H1 (cell line): Measurements from ENCODE around the gene USE1. TPM values are rescaled to one million over a fixed set of nuclear protein-coding genes. Genes with fewer than 3 reads are reported as not detected.

Source experiments
- CTCF ChIA-PET: fragments of 300-600 bp; sonication (Branson Sonifier 250); formaldehyde crosslinking; loops from one replicate; lab custom pipeline; 2021; ENCODE audit not compliant: partially characterized antibody; lab: Charles Lee
- POLR2A ChIA-PET: fragments of 300-600 bp; sonication (Branson Sonifier 250); formaldehyde crosslinking; loops from one replicate; lab custom pipeline; 2021; ENCODE audit warnings: inconsistent platforms; ENCODE audit not compliant: partially characterized antibody; lab: Charles Lee
- DNase-seq, 2 experiments: peaks; one replicate each; pipeline versions ENCODE4 v3.0.0 to v3.0.0-alpha.2; 2010 to 2022; ENCODE audit warnings: low spot score in 2 of 2, low read depth in 1 of 2, mixed read lengths in 1 of 2
- FAIRE-seq: peaks from 2 replicates; lab custom pipeline; 2011; peaks lifted over from hg19 to GRCh38; lab: Jason Lieb, UNC
- H2AFZ ChIP-seq: 2 replicates; pipeline ENCODE4 v1.8.1; 2012; ENCODE audit warnings: low read length, inconsistent platforms
- H2AK5ac ChIP-seq: 2 replicates; pipeline ENCODE4 v1.6.1; 2013; ENCODE audit warnings: low read depth, low read length
- H2BK120ac ChIP-seq: replicated peaks from 2 replicates; pipeline ENCODE3; 2013; ENCODE audit warnings: low read depth, low read length, inconsistent platforms
- H2BK12ac ChIP-seq: 2 replicates; pipeline ENCODE4 v1.6.1; 2013; ENCODE audit warnings: low read depth, low read length
- H2BK15ac ChIP-seq: 2 replicates; pipeline ENCODE4 v1.6.1; 2013; ENCODE audit warnings: low read length
- H2BK20ac ChIP-seq: 2 replicates; pipeline ENCODE4 v1.6.1; 2013; ENCODE audit warnings: low read length
- H2BK5ac ChIP-seq: 2 replicates; pipeline ENCODE4 v1.6.1; 2013; ENCODE audit warnings: low read depth, low read length
- H3K14ac ChIP-seq: 2 replicates; pipeline ENCODE4 v1.6.1; 2013; ENCODE audit warnings: inconsistent platforms; ENCODE audit not compliant: insufficient read length
- H3K18ac ChIP-seq: 2 replicates; pipeline ENCODE4 v1.6.1; 2013; ENCODE audit warnings: low read length; ENCODE audit errors: extremely low read depth
- H3K23ac ChIP-seq: 2 replicates; pipeline ENCODE4 v1.6.1; 2013; ENCODE audit warnings: inconsistent platforms; ENCODE audit not compliant: insufficient read length
- H3K23me2 ChIP-seq: 2 replicates; pipeline ENCODE4 v1.6.1; 2013; ENCODE audit warnings: low read depth, low read length
- H3K27ac ChIP-seq: 2 replicates; pipeline ENCODE4 v1.6.1; 2011; ENCODE audit warnings: low read depth, low read length, inconsistent platforms
- H3K27me3 ChIP-seq, 4 experiments: replicated peaks in 1 of 4; 1 replicate in 1 of 4; 2 replicates in 3 of 4; pipeline versions ENCODE4 v1.6.1 to v1.8.1; 2011 to 2013; ENCODE audit warnings: low read length in 3 of 4, mild to moderate bottlenecking in 3 of 4, inconsistent platforms in 2 of 4, mixed read lengths in 2 of 4, moderate library complexity in 1 of 4; ENCODE audit not compliant: control insufficient read depth in 3 of 4, insufficient read depth in 3 of 4; ENCODE audit errors: extremely low read depth in 1 of 4
- H3K36me3 ChIP-seq, 4 experiments: 2 replicates each; pipeline versions ENCODE4 v1.6.1 to v1.8.1; 2011 to 2013; ENCODE audit warnings: mild to moderate bottlenecking in 4 of 4, low read length in 3 of 4, moderate library complexity in 2 of 4, control low read depth in 1 of 4, inconsistent platforms in 1 of 4; ENCODE audit not compliant: insufficient read depth in 4 of 4, control insufficient read depth in 2 of 4
- H3K4ac ChIP-seq: replicated peaks from 2 replicates; pipeline ENCODE3; 2013; ENCODE audit warnings: low read length, low read depth, mixed read lengths, inconsistent platforms; ENCODE audit not compliant: insufficient read length
- H3K4me1 ChIP-seq, 4 experiments: replicated peaks in 1 of 4; 1 replicate in 1 of 4; 2 replicates in 3 of 4; pipeline versions ENCODE4 v1.6.1 to v1.8.1; 2011 to 2013; ENCODE audit warnings: low read length in 3 of 4, inconsistent platforms in 2 of 4, mixed read lengths in 1 of 4; ENCODE audit not compliant: insufficient read depth in 4 of 4, control insufficient read depth in 3 of 4
- H3K4me2 ChIP-seq, 2 experiments: 2 replicates each; pipeline versions ENCODE4 v1.6.1 to v1.8.1; 2011 to 2013; ENCODE audit warnings: low read depth in 2 of 2, low read length in 2 of 2, control low read depth in 1 of 2, inconsistent platforms in 1 of 2, mild to moderate bottlenecking in 1 of 2; ENCODE audit not compliant: insufficient read depth in 1 of 2
- H3K4me3 ChIP-seq, 4 experiments: fragments of 200-600, 300-600 bp in 1 of 4; sonication (generic), shearing (Covaris generic), sonication (Bioruptor Twin) in 1 of 4; 2 replicates each; pipeline versions ENCODE4 v1.5.1 to v1.8.1; 2011 to 2016; ENCODE audit warnings: low read length in 4 of 4, low read depth in 3 of 4, control low read depth in 2 of 4, inconsistent platforms in 2 of 4, mild to moderate bottlenecking in 2 of 4, mixed read lengths in 1 of 4, moderate library complexity in 1 of 4; ENCODE audit not compliant: insufficient read depth in 2 of 4; ENCODE audit errors: extremely low read depth in 1 of 4
- H3K56ac ChIP-seq: replicated peaks from 2 replicates; pipeline ENCODE3; 2013; ENCODE audit warnings: low read depth, mild to moderate bottlenecking, mixed read lengths, low read length, inconsistent platforms; ENCODE audit not compliant: insufficient read length
- H3K79me1 ChIP-seq: 2 replicates; pipeline ENCODE4 v1.6.1; 2013; ENCODE audit warnings: low read depth, low read length, control low read depth
- H3K79me2 ChIP-seq, 2 experiments: 2 replicates each; pipeline versions ENCODE4 v1.6.1 to v1.8.1; 2012 to 2013; ENCODE audit warnings: low read length in 2 of 2, mild to moderate bottlenecking in 2 of 2, inconsistent platforms in 1 of 2; ENCODE audit not compliant: insufficient read depth in 2 of 2, control insufficient read depth in 1 of 2
- H3K9ac ChIP-seq, 4 experiments: replicated peaks in 1 of 4; 1 replicate in 1 of 4; 2 replicates in 3 of 4; pipeline versions ENCODE4 v1.6.1 to v1.8.1; 2011 to 2013; ENCODE audit warnings: low read depth in 3 of 4, low read length in 3 of 4, control low read depth in 2 of 4, mild to moderate bottlenecking in 2 of 4, moderate library complexity in 2 of 4, inconsistent platforms in 1 of 4; ENCODE audit errors: extremely low read depth in 1 of 4
- H3K9me3 ChIP-seq, 2 experiments: 2 replicates each; pipeline versions ENCODE4 v1.6.1 to v1.8.1; 2012 to 2013; ENCODE audit warnings: mild to moderate bottlenecking in 2 of 2, moderate library complexity in 2 of 2, control low read depth in 1 of 2, inconsistent platforms in 1 of 2, low read depth in 1 of 2, low read length in 1 of 2, mixed read lengths in 1 of 2; ENCODE audit not compliant: insufficient read depth in 2 of 2
- H4K20me1 ChIP-seq, 2 experiments: replicated peaks in 1 of 2; 2 replicates each; pipeline versions ENCODE3 to v1.8.1; 2011 to 2013; ENCODE audit warnings: inconsistent platforms in 2 of 2, low read length in 2 of 2, mild to moderate bottlenecking in 1 of 2; ENCODE audit not compliant: insufficient read depth in 2 of 2, control insufficient read depth in 1 of 2
- H4K5ac ChIP-seq: 2 replicates; pipeline ENCODE4 v1.6.1; 2013; ENCODE audit warnings: low read length, low read depth, mixed read lengths, inconsistent platforms; ENCODE audit not compliant: insufficient read length
- H4K8ac ChIP-seq: 2 replicates; pipeline ENCODE4 v1.8.0; 2013; ENCODE audit warnings: mild to moderate bottlenecking, moderate library complexity, low read length, inconsistent platforms; ENCODE audit not compliant: insufficient read depth; ENCODE audit errors: extremely low read depth
- H4K91ac ChIP-seq: replicated peaks from 2 replicates; pipeline ENCODE3; 2013; ENCODE audit warnings: low read length, mixed read lengths, inconsistent platforms; ENCODE audit not compliant: insufficient read length
- ASH2L ChIP-seq: fragments of 200-600, 300-600 bp; sonication (generic); IDR thresholded peaks from one replicate; pipeline ENCODE4 v1.7.1; 2017; ENCODE audit warnings: low read length
- CREB1 ChIP-seq: IDR thresholded peaks from 2 replicates; pipeline ENCODE4 v1.6.1; 2012; ENCODE audit warnings: inconsistent platforms
- GTF2F1 ChIP-seq: IDR thresholded peaks from 2 replicates; pipeline ENCODE4 v1.6.1; 2012; ENCODE audit warnings: low read depth, low read length, improper control_type of control experiment, borderline replicate concordance
- HDAC6 ChIP-seq: IDR thresholded peaks from one replicate; pipeline ENCODE4 v1.7.1; 2012; ENCODE audit warnings: low read depth, mild to moderate bottlenecking, inconsistent platforms, low read length, moderate library complexity
- POLR2A ChIP-seq, 2 experiments: IDR thresholded peaks; 1 replicate in 1 of 2; 2 replicates in 1 of 2; pipeline ENCODE4 v1.6.1; 2011; ENCODE audit warnings: low read depth in 2 of 2, low read length in 2 of 2, mild to moderate bottlenecking in 2 of 2; ENCODE audit errors: control extremely low read depth in 1 of 2
- POLR2AphosphoS5 ChIP-seq: IDR thresholded peaks from 2 replicates; pipeline ENCODE4 v1.6.1; 2011; ENCODE audit warnings: low read depth, low read length
- WGBS, 2 experiments: shearing (Covaris generic) in 1 of 2; methylation state at CpG; one replicate each; pipeline versions ENCODE4 v1.1.6 to v1.1.7; 2013 to 2015; ENCODE audit warnings: low lambda C conversion rate in 2 of 2, mixed read lengths in 2 of 2, inconsistent platforms in 1 of 2, low coverage in 1 of 2, missing lambda C conversion rate in 1 of 2; ENCODE audit not compliant: insufficient replicate concordance in 2 of 2, insufficient coverage in 1 of 2, insufficient read length in 1 of 2; ENCODE audit errors: extremely low coverage in 1 of 2, missing lambda C conversion rate in 1 of 2; 5-methylcytosine and 5-hydroxymethylcytosine counted together
- polyA plus RNA-seq, 7 experiments: library from polyadenylated mRNA; depleted of rRNA in 3 of 7; stranded (reverse) in 5 of 7; unstranded in 2 of 7; fragments of >200 nt in 5 of 7; fragments of 200-250 nt in 2 of 7; gene quantifications; 1 replicate in 5 of 7; 2 replicates in 1 of 7; 4 replicates in 1 of 7; pipeline versions ENCODE4 v1.2.1 to v1.2.3, GENCODE V29; 2011 to 2013; ENCODE audit warnings: missing spikeins in 2 of 7, mixed read lengths in 2 of 7
- total RNA-seq: library from RNA; stranded (reverse); fragmentation: NEBNext Ultra II Directional; extraction: Animal tissue kit (Norgen Biotek cat#: 25700); gene quantifications from 2 replicates; pipeline ENCODE4 v1.2.1, GENCODE V29; 2021
- TF ChIP-seq, protein P1 (sequence below): IDR thresholded peaks from 2 replicates; pipeline ENCODE4 v1.6.1; 2011; ENCODE audit warnings: low read depth, mild to moderate bottlenecking, low read length; ENCODE audit not compliant: insufficient read depth
- TF ChIP-seq, protein P2 (sequence below): IDR thresholded peaks from 2 replicates; pipeline ENCODE4 v1.6.1; 2011; ENCODE audit warnings: low read length, improper control_type of control experiment

The USE1 gene
- total and polyA plus RNA-seq, 2 of the 8 experiments (the other 6 are each of a cell fraction or from before 2014, with no cell fraction given) = 8.7 to 13.9 TPM

DNA sequence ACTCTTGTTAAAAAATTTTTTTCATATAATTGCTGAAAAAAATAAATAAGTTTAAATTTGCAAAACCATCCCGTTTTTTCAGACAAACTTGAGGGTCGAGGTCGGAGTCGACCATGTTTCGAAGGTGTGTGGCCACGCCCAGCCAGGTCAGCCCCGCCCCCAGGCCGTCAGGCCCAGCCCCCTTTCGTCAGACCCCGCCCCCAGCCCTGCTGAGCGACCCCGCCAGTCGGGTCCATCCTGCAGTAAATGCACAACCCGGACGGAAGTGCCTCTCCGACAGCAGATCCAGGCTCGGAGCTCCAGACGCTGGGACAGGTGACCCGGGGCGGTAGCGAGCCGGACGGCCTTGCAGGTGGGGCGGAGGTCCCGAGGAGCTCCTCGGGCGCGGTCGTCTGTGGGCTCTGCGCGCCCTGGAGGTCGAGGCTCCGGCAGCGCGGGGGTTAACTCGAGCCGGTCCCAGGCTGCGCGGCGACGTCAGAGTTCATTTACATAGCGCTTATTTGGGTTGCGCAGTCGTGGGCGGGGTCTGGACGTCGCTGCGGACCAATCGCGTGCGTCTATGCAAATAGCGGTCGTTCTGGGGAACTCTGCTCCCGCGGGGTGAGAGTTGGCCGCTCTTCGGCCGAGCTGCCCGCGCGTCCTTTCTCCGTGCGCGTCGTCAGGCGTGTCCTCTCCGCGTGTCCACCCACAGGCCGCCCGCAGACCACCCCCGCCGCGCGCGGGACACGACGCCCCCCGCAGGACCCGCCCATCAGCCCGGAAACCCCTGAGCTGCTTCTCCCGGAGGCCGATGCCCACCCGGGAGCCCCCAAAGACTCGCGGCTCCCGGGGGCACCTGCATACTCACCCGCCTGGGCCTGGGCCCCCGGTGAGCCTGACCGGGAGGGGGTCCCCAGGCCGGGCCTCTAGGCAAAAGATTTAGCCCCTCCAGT lies 11.1 kb downstream of the USE1 start, which contains the start of gene OCEL1:
TSS of gene OCEL1 (plus strand) at position 225 of the 932 bp plus-strand sequence. CDS start at position 247, 22 bp downstream.
- H4K8ac ChIP-seq = peak within 1 kb of the TSS; percentile 69
- DNase-seq = peak; percentile 89 to 96
- TF ChIP-seq, protein P1, sequence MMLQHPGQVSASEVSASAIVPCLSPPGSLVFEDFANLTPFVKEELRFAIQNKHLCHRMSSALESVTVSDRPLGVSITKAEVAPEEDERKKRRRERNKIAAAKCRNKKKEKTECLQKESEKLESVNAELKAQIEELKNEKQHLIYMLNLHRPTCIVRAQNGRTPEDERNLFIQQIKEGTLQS = no peak
- no peak for TF ChIP-seq GTF2F1
- peak; percentile 78 for TF ChIP-seq ASH2L
- peak; percentile 78 for TF ChIP-seq POLR2AphosphoS5
- TF ChIP-seq HDAC6 = no peak
- peak; percentile 50 to 86 for TF ChIP-seq POLR2A (IDR thresholded peaks at IDR 0.05; ENCODE audit: control extremely low read depth in 1 of 2, low read depth in 2 of 2, low read length in 2 of 2)
- TF ChIP-seq, protein P2, sequence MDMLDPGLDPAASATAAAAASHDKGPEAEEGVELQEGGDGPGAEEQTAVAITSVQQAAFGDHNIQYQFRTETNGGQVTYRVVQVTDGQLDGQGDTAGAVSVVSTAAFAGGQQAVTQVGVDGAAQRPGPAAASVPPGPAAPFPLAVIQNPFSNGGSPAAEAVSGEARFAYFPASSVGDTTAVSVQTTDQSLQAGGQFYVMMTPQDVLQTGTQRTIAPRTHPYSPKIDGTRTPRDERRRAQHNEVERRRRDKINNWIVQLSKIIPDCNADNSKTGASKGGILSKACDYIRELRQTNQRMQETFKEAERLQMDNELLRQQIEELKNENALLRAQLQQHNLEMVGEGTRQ = 0 out of 2 replicates have a peak, but pooled peaks have one; percentile 19
- TF ChIP-seq CREB1 = peak; percentile 71

More for the DNA sequence above, 11.1 kb downstream of the USE1 start, which contains the start of gene OCEL1:
- H4K5ac ChIP-seq = peak within 1 kb of the TSS; percentile 93
- H2BK15ac ChIP-seq = peak within 1 kb of the TSS; percentile 72; the same call in 1 of the 2 replicates
- POLR2A ChIA-PET = interaction anchor here (0.6 to 12.3 kb wide), 20 partner anchors 8 to 152 kb away, joined by 3 to 118 read pairs (median 4); partner anchors contain the start of genes ANKLE1, ANO8, NR2F6 and USE1
- no peak within 1 kb of the TSS for H4K91ac ChIP-seq
- no peaks in the 10 kb centered on the region for H3K23me2 ChIP-seq
- H4K20me1 ChIP-seq = peaks cover 2 to 4% of the 10 kb centered on the region in 2 experiments
- H2BK120ac ChIP-seq = no peak within 1 kb of the TSS
- CTCF ChIA-PET = interaction anchor here (0.6 to 3.8 kb wide), 6 partner anchors 9 to 56 kb away, joined by 3 to 23 read pairs (median 4); partner anchors contain the start of gene ANKLE1
- peak within 1 kb of the TSS; percentile 79 for H3K56ac ChIP-seq
- H3K4me2 ChIP-seq = peak within 1 kb of the TSS; percentile 19 to 82
- H2BK5ac ChIP-seq = peak within 1 kb of the TSS; percentile 94; the same call in 1 of the 2 replicates
- H2BK12ac ChIP-seq = peak within 1 kb of the TSS; percentile 84; the same call in 1 of the 2 replicates
- peaks cover 0 to 16% (median 3%) of the 10 kb centered on the region in 4 experiments; a peak in 3 of 8 replicates for H3K36me3 ChIP-seq
- no peak for FAIRE-seq
- no peaks in the 10 kb centered on the region for H3K79me2 ChIP-seq
- H3K27ac ChIP-seq = peak within 1 kb of the TSS; percentile 84; the same call in 1 of the 2 replicates
- peaks cover 2% of the 10 kb centered on the region; the same call in 1 of the 2 replicates for H3K79me1 ChIP-seq
- no peak within 1 kb of the TSS for H2AK5ac ChIP-seq
- H3K4ac ChIP-seq = peak within 1 kb of the TSS; percentile 21
- peak within 1 kb of the TSS; percentile 52 to 80 (median 65) for H3K4me3 ChIP-seq
- WGBS, 2 experiments = 3% methylated on average over 61 of the region's 90 CpGs; no CpG with 5 or more reads in 1 of the 2 experiments
- no peaks in the 10 kb centered on the region for H3K27me3 ChIP-seq
- peaks cover 0 to 4% (median 3%) of the 10 kb centered on the region in 4 experiments; a peak in 6 of 7 replicates for H3K4me1 ChIP-seq
- H3K9ac ChIP-seq = peak within 1 kb of the TSS in 3 of 4 experiments; percentile 54 to 89 (median 65); a peak in 4 of 7 replicates
- no peaks in the 10 kb centered on the region for H3K9me3 ChIP-seq
- H3K18ac ChIP-seq = peak within 1 kb of the TSS; percentile 99
- no peak within 1 kb of the TSS for H3K14ac ChIP-seq
- H2BK20ac ChIP-seq = no peak within 1 kb of the TSS
- H3K23ac ChIP-seq = no peak within 1 kb of the TSS
- no peak within 1 kb of the TSS for H2AFZ ChIP-seq
